ENCODE data around the gene KLF5. TPM values are rescaled to one million over a fixed set of nuclear protein-coding genes. Genes with fewer than 3 reads are reported as not detected.

KLF5 gene
- total RNA-seq, 1 experiment from 2014 or later: 2.2 TPM

GRCh38 chr13:73062468-73062867, 3.7 kb downstream of the KLF5 start:
- peaks cover 59% of the 10 kb centered on the region for H3K27me3 Mint-ChIP-seq (ENCODE audit: low read depth)
- no peak overlapping the region for H3K9ac ChIP-seq (ENCODE audit: extremely low read depth, insufficient read length, low read length)
- no peak overlapping the region for H3K4me3 Mint-ChIP-seq

More at GRCh38 chr13:73062468-73062867, 3.7 kb downstream of the KLF5 start:
- no CpG with 5 or more reads among the region's 13 CpGs for WGBS (ENCODE audit: extremely low coverage, insufficient read length, low lambda C conversion rate)
- Histone ChIP-seq H4K8ac (replicated peaks; ENCODE audit: insufficient read length, low read depth, low read length) (no peak overlapping the region), H2AFZ (ENCODE audit: low read length) (no peak overlapping the region), H3K4ac (ENCODE audit: low read depth, low read length) (no peak overlapping the region), H3K14ac (ENCODE audit: insufficient read depth, low read length) (no peak overlapping the region), H3K4me2 (ENCODE audit: insufficient read depth, insufficient read length, low read length) (no peak overlapping the region), H2BK5ac (ENCODE audit: insufficient read length, low read length) (no peak overlapping the region), H2BK15ac (ENCODE audit: low read depth, low read length) (no peak overlapping the region), H2BK12ac (ENCODE audit: insufficient read length, low read depth, low read length) (no peak overlapping the region), H3K4me1 (ENCODE audit: insufficient read depth, low read length) (no peaks in the 10 kb centered on the region), H3K9me3 (ENCODE audit: control insufficient read depth, low read depth, low read length) (no peaks in the 10 kb centered on the region), H3K79me2 (ENCODE audit: insufficient read depth, low read length) (no peaks in the 10 kb centered on the region), H3K23me2 (ENCODE audit: insufficient read length, low read depth, low read length, poor library complexity, severe bottlenecking) (peaks cover 11% of the 10 kb centered on the region), H2BK20ac (ENCODE audit: low read depth, low read length, poor library complexity, severe bottlenecking) (no peak overlapping the region), H2AK5ac (ENCODE audit: insufficient read length, low read length) (no peak overlapping the region), H3K56ac (ENCODE audit: insufficient read length, low read depth, low read length) (no peak overlapping the region), H4K91ac (ENCODE audit: insufficient read length, low read depth, low read length) (no peak overlapping the region), H3T11ph (ENCODE audit: low read length) (no peak overlapping the region), H4K5ac (ENCODE audit: insufficient read length, low read depth, low read length) (no peak overlapping the region), H3K18ac (ENCODE audit: insufficient read length, low read depth, low read length) (no peak overlapping the region), H3K79me1 (ENCODE audit: insufficient read depth, low read depth, low read length, poor library complexity, severe bottlenecking) (no peaks in the 10 kb centered on the region), H3K27me3 (ENCODE audit: insufficient read depth, low read length) (peaks cover 23% of the 10 kb centered on the region), H3K27ac (ENCODE audit: insufficient read length, low read depth, low read length) (no peak overlapping the region), H2BK120ac (ENCODE audit: low read depth, low read length, poor library complexity, severe bottlenecking) (no peak overlapping the region), H3K23ac (ENCODE audit: insufficient read length, low read depth, low read length) (no peak overlapping the region), H4K20me1 (ENCODE audit: control insufficient read depth, insufficient read depth, insufficient read length) (no peaks in the 10 kb centered on the region)
- peaks cover 0 to 7% (median 2%) of the 10 kb centered on the region in 3 experiments; a peak in 3 of 7 replicates for H3K36me3 Mint-ChIP-seq (ENCODE audit: insufficient read depth in 1 of 3, low read depth in 3 of 3)
- H3K9me3 Mint-ChIP-seq: no peaks in the 10 kb centered on the region
- no peak for DNase-seq
- no peak for TF ChIP-seq CTCF (conservative IDR thresholded peaks at IDR 0.05)
- H3K27ac Mint-ChIP-seq: no peak overlapping the region
- peaks cover 60% of the 10 kb centered on the region in 2 experiments for H3K4me1 Mint-ChIP-seq

Measured in H9 (cell line).